Left lung (tissue), 10 donors: ENCODE data around the gene TRPM8. TPM values are rescaled to one million over a fixed set of nuclear protein-coding genes. Genes with fewer than 3 reads are reported as not detected.

Source experiments
- ATAC-seq: fragments of 200-7000 bp; cut with Tn5 transposase; one replicate; pipeline ENCODE4 v1.9.1; 2020; ENCODE audit warnings: moderate library complexity
- DNase-seq, 4 donors: peaks; one replicate each; pipeline ENCODE4 v3.0.0-alpha.2; 2013 to 2020
- H3K27ac ChIP-seq, 2 donors: fragments of 200-600 bp; sonication (generic) in 1 of 2; one replicate each; pipeline versions ENCODE4 v1.5.0 to v1.8.0; 2020 to 2021
- H3K27me3 ChIP-seq, 2 donors: fragments of 200-600 bp; sonication (generic) in 1 of 2; one replicate each; pipeline versions ENCODE4 v1.5.0 to v1.8.0; 2020 to 2021
- H3K36me3 ChIP-seq, 2 donors: fragments of 200-600 bp; sonication (generic) in 1 of 2; one replicate each; pipeline versions ENCODE4 v1.5.0 to v1.8.0; 2020 to 2021
- H3K4me1 ChIP-seq, 2 donors: fragments of 200-600 bp; one replicate each; pipeline ENCODE4 v1.8.0; 2021
- H3K4me3 ChIP-seq, 2 donors: fragments of 200-600 bp; sonication (generic) in 1 of 2; one replicate each; pipeline versions ENCODE4 v1.5.0 to v1.8.0; 2020 to 2021; ENCODE audit warnings: mild to moderate bottlenecking in 1 of 2
- H3K9me3 ChIP-seq, 2 donors: fragments of 200-600 bp; sonication (generic) in 1 of 2; one replicate each; pipeline versions ENCODE4 v1.5.0 to v1.8.0; 2020 to 2021
- CTCF ChIP-seq, 2 donors: fragments of 200-600 bp; sonication (generic) in 1 of 2; IDR thresholded peaks; one replicate each; pipeline versions ENCODE4 v1.5.0 to v1.8.0; 2021; ENCODE audit warnings: antibody characterized with exemption in 2 of 2
- intact Hi-C, 2 donors: fragments of 100-400 bp; cut with DNase I; formaldehyde crosslinking; loops; one replicate each; pipeline versions ENCODE4 v1.11.2 to v1.14.2; 2022
- polyA plus RNA-seq, 6 donors: library from polyadenylated mRNA; unstranded; fragments of 120-200 nt; gene quantifications; one replicate each; pipeline ENCODE4 v1.2.1, GENCODE V29; 2013; ENCODE audit not compliant: insufficient read length in 6 of 6
- total RNA-seq, 2 donors: library from RNA; stranded (reverse); fragmentation: NEBNext Ultra II Directional; extraction: Animal tissue kit (Norgen Biotek cat#: 25700); gene quantifications; one replicate each; pipeline ENCODE4 v1.2.1, GENCODE V29; 2021
- donor health status: DM: no; HTN: yes; CAD: no.
- donor health status: DM: no; HTN: no; CAD: no.

Gene TRPM8
- total and polyA plus RNA-seq, 8 donors: 0.14 to 0.40 (median 0.16) TPM; not detected in 3

DNA sequence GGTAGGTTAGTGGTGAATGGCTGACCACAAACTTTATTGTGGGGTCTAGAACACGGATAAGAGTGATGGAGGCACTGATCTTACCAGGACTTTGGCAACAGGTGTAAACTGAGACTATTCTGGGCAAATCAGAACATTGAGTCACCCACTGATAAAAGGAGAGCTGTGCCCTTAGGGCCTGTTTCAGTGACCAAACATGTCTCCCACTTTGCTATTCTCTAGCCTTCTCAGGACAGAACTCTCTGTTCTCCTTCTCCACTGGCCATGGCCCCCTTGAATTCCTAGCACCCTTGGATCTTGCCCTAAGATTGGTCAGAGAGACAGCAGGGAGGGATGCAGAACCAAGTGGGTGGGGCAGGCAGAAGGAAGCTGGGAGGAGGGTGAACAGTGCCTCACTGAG, 18.3 kb downstream of the TRPM8 start:
- DNase-seq (no peak), ATAC-seq (no peak)
- Histone ChIP-seq H3K9me3 (no peaks in the 10 kb centered on the region), H3K27me3 (peaks cover 6 to 47% of the 10 kb centered on the region in 2 donors), H3K36me3 (no peaks in the 10 kb centered on the region), H3K4me1 (no peaks in the 10 kb centered on the region), H3K27ac (no peak overlapping the region), H3K4me3 (no peak overlapping the region)
- no peak for TF ChIP-seq CTCF (IDR thresholded peaks at IDR 0.05)
- intact Hi-C loops: no loop called here

DNA sequence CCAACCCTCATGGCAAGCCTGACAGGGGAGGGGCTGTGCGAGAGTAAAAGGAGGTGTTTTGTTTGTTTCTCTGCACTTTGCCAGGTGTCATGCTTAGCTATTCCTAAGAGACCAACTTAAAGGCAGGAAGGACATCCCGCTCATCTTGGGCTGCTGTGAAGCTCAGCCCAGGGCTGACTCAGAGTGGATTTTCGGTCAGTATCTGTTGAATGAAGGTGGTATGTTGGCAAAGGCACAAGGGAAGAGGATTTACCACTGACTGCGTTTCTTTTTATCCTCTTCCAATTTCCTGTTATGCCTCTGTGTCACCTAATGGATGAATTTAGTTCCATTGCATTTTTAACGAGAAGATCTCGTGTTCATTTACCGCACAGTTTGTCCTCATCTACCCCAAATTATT, 18.9 kb downstream of the TRPM8 start:
- no peak overlapping the region for H3K4me3 ChIP-seq
- H3K36me3 ChIP-seq: no peaks in the 10 kb centered on the region
- peaks cover 6 to 53% of the 10 kb centered on the region in 2 donors for H3K27me3 ChIP-seq
- ATAC-seq (no peak), DNase-seq (no peak)
- no peak for TF ChIP-seq CTCF (IDR thresholded peaks at IDR 0.05)
- H3K27ac ChIP-seq: no peak overlapping the region
- no peaks in the 10 kb centered on the region for H3K9me3 ChIP-seq
- H3K4me1 ChIP-seq: no peaks in the 10 kb centered on the region
- intact Hi-C loops: no loop called here

DNA sequence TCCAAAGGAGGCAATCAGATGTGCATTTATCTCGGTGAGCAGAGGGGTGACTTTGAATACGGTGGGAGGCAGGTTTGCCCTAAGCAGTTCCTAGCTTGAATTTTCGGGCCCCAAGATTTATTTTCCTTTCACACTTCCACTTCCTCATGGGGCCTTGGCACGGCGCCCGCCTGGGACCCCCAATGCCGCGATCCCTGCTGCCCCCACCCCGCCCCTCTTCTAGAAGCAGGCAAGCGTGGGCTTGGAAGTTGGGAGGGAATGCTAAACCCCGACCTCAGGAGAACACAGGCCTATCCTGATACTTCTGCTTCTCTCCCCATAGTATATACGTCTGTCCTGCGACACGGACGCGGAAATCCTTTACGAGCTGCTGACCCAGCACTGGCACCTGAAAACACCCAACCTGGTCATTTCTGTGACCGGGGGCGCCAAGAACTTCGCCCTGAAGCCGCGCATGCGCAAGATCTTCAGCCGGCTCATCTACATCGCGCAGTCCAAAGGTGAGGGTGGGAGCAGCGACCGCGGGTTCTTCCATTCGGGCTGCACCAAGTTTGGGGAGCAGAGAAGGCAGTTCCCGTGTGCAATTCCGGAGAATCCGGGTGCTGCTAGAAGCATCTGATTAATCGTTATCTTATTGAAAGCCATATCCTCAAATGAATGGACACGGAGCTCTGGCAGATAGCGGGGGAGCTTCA, 21.6 kb downstream of the TRPM8 start:
- ATAC-seq: no peak
- Histone ChIP-seq H3K9me3 (no peaks in the 10 kb centered on the region), H3K4me3 (no peak overlapping the region), H3K27ac (no peak overlapping the region), H3K36me3 (no peaks in the 10 kb centered on the region), H3K4me1 (no peaks in the 10 kb centered on the region), H3K27me3 (peaks cover 6 to 58% of the 10 kb centered on the region in 2 donors)
- intact Hi-C loops: no loop called here
- TF ChIP-seq CTCF (IDR thresholded peaks at IDR 0.05): no peak
- no peak for DNase-seq

- no peaks in the 10 kb centered on the region for H3K4me1 ChIP-seq
- intact Hi-C loops: no loop called here
- peaks cover 6 to 58% of the 10 kb centered on the region in 2 donors for H3K27me3 ChIP-seq
- no peak for TF ChIP-seq CTCF (IDR thresholded peaks at IDR 0.05)
- ATAC-seq (no peak), DNase-seq (no peak)
- no peak overlapping the region for H3K27ac ChIP-seq
- no peaks in the 10 kb centered on the region for H3K9me3 ChIP-seq
- no peaks in the 10 kb centered on the region for H3K36me3 ChIP-seq
- H3K4me3 ChIP-seq: no peak overlapping the region
Measured at GRCh38 chr2:233940376-233941276, 23.5 kb downstream of the TRPM8 start.

GRCh38 chr2:233942731-233943130, 25.6 kb downstream of the TRPM8 start:
- intact Hi-C loops: no loop called here
- Histone ChIP-seq H3K4me1 (no peaks in the 10 kb centered on the region), H3K27me3 (peaks cover 6 to 50% of the 10 kb centered on the region in 2 donors), H3K36me3 (no peaks in the 10 kb centered on the region), H3K4me3 (no peak overlapping the region), H3K27ac (no peak overlapping the region), H3K9me3 (no peaks in the 10 kb centered on the region)
- DNase-seq (no peak), ATAC-seq (no peak)
- TF ChIP-seq CTCF (IDR thresholded peaks at IDR 0.05): no peak
